GM12875 (cell line): ENCODE results near the gene CUL3.

ENCODE experiments used
- H3K4me3 ChIP-seq: one replicate; pipeline ENCODE4 v1.5.1; 2011; ENCODE audit warnings: low read depth, low read length, control low read depth
- CTCF ChIP-seq: IDR thresholded peaks from 2 replicates; pipeline ENCODE4 v1.5.1; 2011; ENCODE audit warnings: low read depth, mild to moderate bottlenecking, control low read depth, inconsistent platforms, low read length, moderate library complexity, borderline replicate concordance; ENCODE audit not compliant: insufficient read depth

Gene CUL3

GRCh38 chr2:224557610-224558009 is 27.6 kb downstream of the CUL3 start:
- H3K4me3 ChIP-seq: no peak overlapping the region
- TF ChIP-seq CTCF: no peak

- no peak overlapping the region for H3K4me3 ChIP-seq
- TF ChIP-seq CTCF: no peak
Measured at GRCh38 chr2:224556381-224556780, 28.8 kb downstream of the CUL3 start.

- TF ChIP-seq CTCF: no peak
- H3K4me3 ChIP-seq: no peak overlapping the region
Measured at GRCh38 chr2:224555823-224556366, 29.3 kb downstream of the CUL3 start.

- TF ChIP-seq CTCF: no peak
- no peak overlapping the region for H3K4me3 ChIP-seq
Measured at GRCh38 chr2:224552771-224553170, 32.4 kb downstream of the CUL3 start.

GRCh38 chr2:224551693-224552092 is 33.5 kb downstream of the CUL3 start:
- H3K4me3 ChIP-seq: no peak overlapping the region
- TF ChIP-seq CTCF: no peak

GRCh38 chr2:224546926-224547325 is 38.2 kb downstream of the CUL3 start:
- no peak overlapping the region for H3K4me3 ChIP-seq
- TF ChIP-seq CTCF: no peak

- no peak for TF ChIP-seq CTCF
Measured at GRCh38 chr2:224545884-224546644, 39.1 kb downstream of the CUL3 start.

More at GRCh38 chr2:224545884-224546644, 39.1 kb downstream of the CUL3 start:
- no peak overlapping the region for H3K4me3 ChIP-seq
